Astrocyte of the spinal cord (primary cell): Measurements from ENCODE around the gene FAM151A.

ENCODE experiments used
- DNase-seq: peaks from one replicate; pipeline ENCODE4 v3.0.0; 2011; ENCODE audit warnings: low read depth, low spot score
- H3K4me3 ChIP-seq: 2 replicates; pipeline ENCODE4 v1.5.1; 2011; ENCODE audit warnings: low read depth, mild to moderate bottlenecking, low read length, moderate library complexity
- CTCF ChIP-seq: IDR thresholded peaks from 2 replicates; pipeline ENCODE4 v1.5.1; 2012; ENCODE audit warnings: low read depth, mild to moderate bottlenecking, low read length, inconsistent platforms
- in situ Hi-C: cut with HindIII; loops from 2 replicates; pipeline ENCODE4 v1.10.0; 2017; ENCODE audit warnings: low sequenced_read_pairs

Gene FAM151A

GRCh38 chr1:54608566-54609230 is 14.6 kb downstream of the FAM151A start:
- no peak for DNase-seq
- no peak for TF ChIP-seq CTCF
- in situ Hi-C loops, result no loop called here

GRCh38 chr1:54607821-54608565 is 15.3 kb downstream of the FAM151A start:
- in situ Hi-C loops, result no loop called here
- no peak overlapping the region for H3K4me3 ChIP-seq
- no peak for DNase-seq
- no peak for TF ChIP-seq CTCF

More at GRCh38 chr1:54608566-54609230, 14.6 kb downstream of the FAM151A start:
- H3K4me3 ChIP-seq, result no peak overlapping the region

- in situ Hi-C loops, result no loop called here
- H3K4me3 ChIP-seq, result no peak overlapping the region
- no peak for DNase-seq
- no peak for TF ChIP-seq CTCF
Observed at GRCh38 chr1:54606990-54607325, 16.4 kb downstream of the FAM151A start.

GRCh38 chr1:54606096-54606989 is 17.0 kb downstream of the FAM151A start:
- in situ Hi-C loops, result no loop called here
- TF ChIP-seq CTCF, result no peak
- no peak for DNase-seq
- H3K4me3 ChIP-seq, result no peak overlapping the region

- in situ Hi-C loops, result no loop called here
- no peak for TF ChIP-seq CTCF
- no peak for DNase-seq
- H3K4me3 ChIP-seq, result no peak overlapping the region
Observed at GRCh38 chr1:54604572-54605370, 18.6 kb downstream of the FAM151A start.

- in situ Hi-C loops, result no loop called here
- no peak overlapping the region for H3K4me3 ChIP-seq
- DNase-seq, result no peak
- no peak for TF ChIP-seq CTCF
Observed at GRCh38 chr1:54604051-54604450, 19.3 kb downstream of the FAM151A start.
